HEK293T (cell line): ENCODE data around the gene HOXA10.

Experiments used
- CTCF ChIA-PET: fragments of 350-600 bp; formaldehyde crosslinking; extraction: SDS; loops from one replicate; lab custom pipeline; 2021; ENCODE audit warnings: antibody characterized with exemption, inconsistent platforms; lab: Yijun Ruan, JAX
- POLR2A ChIA-PET: fragments of 350-600 bp; formaldehyde crosslinking; extraction: SDS; loops from one replicate; lab custom pipeline; 2020; ENCODE audit warnings: antibody characterized with exemption, inconsistent platforms; lab: Yijun Ruan, JAX
- DNase-seq: peaks from one replicate; pipeline ENCODE4 v3.0.0; 2012; ENCODE audit warnings: mixed read lengths; ENCODE audit errors: extremely low spot score
- ARNT ChIP-seq: fragments of 450-650 bp; IDR thresholded peaks from 2 replicates; pipeline ENCODE4 v1.6.1; 2017; ENCODE audit warnings: mild to moderate bottlenecking
- BHLHE40 ChIP-seq: fragments of 450-650 bp; IDR thresholded peaks from 2 replicates; pipeline ENCODE4 v1.6.1; 2016; ENCODE audit warnings: mild to moderate bottlenecking, moderate library complexity, borderline replicate concordance
- CTBP1 ChIP-seq: fragments of 450-650 bp; IDR thresholded peaks from 2 replicates; pipeline ENCODE4 v1.6.1; 2016; ENCODE audit warnings: borderline replicate concordance
- ELF4 ChIP-seq: fragments of 450-650 bp; IDR thresholded peaks from 2 replicates; pipeline ENCODE4 v1.6.1; 2017; ENCODE audit warnings: antibody characterized with exemption
- FOXA1 ChIP-seq: fragments of 450-650 bp; IDR thresholded peaks from 2 replicates; pipeline ENCODE4 v1.6.1; 2016; ENCODE audit warnings: mild to moderate bottlenecking
- FOXK2 ChIP-seq: fragments of 450-650 bp; IDR thresholded peaks from 2 replicates; pipeline ENCODE4 v1.6.1; 2016; ENCODE audit warnings: mild to moderate bottlenecking
- FOXM1 ChIP-seq: fragments of 450-650 bp; IDR thresholded peaks from 2 replicates; pipeline ENCODE4 v1.6.1; 2017; ENCODE audit warnings: mild to moderate bottlenecking, borderline replicate concordance
- HDGF ChIP-seq: fragments of 450-650 bp; IDR thresholded peaks from 2 replicates; pipeline ENCODE4 v1.6.1; 2017; ENCODE audit warnings: antibody characterized with exemption, borderline replicate concordance
- L3MBTL2 ChIP-seq: fragments of 450-650 bp; conservative IDR thresholded peaks from 2 replicates; pipeline ENCODE4 v1.6.1; 2016; ENCODE audit warnings: mild to moderate bottlenecking
- LEF1 ChIP-seq: fragments of 450-650 bp; IDR thresholded peaks from 2 replicates; pipeline ENCODE4 v1.6.1; 2017; ENCODE audit warnings: mild to moderate bottlenecking, borderline replicate concordance
- NFRKB ChIP-seq: fragments of 450-650 bp; IDR thresholded peaks from 2 replicates; pipeline ENCODE4 v1.6.1; 2016; ENCODE audit warnings: mild to moderate bottlenecking, moderate library complexity
- PKNOX1 ChIP-seq: fragments of 450-650 bp; IDR thresholded peaks from 2 replicates; pipeline ENCODE4 v1.6.1; 2016
- SP1 ChIP-seq: fragments of 450-650 bp; IDR thresholded peaks from 2 replicates; pipeline ENCODE4 v1.6.1; 2017
- SUZ12 ChIP-seq: fragments of 450-650 bp; IDR thresholded peaks from 2 replicates; pipeline ENCODE4 v1.6.1; 2016; ENCODE audit warnings: mild to moderate bottlenecking
- TARDBP ChIP-seq: fragments of 450-650 bp; IDR thresholded peaks from 2 replicates; pipeline ENCODE4 v1.6.1; 2016
- ZNF384 ChIP-seq: fragments of 450-650 bp; IDR thresholded peaks from 2 replicates; pipeline ENCODE4 v1.6.1; 2016

HOXA10 gene

GRCh38 chr7:27187475-27188385 lies 13.6 kb upstream of the HOXA10 start:
- no peak for TF ChIP-seq TARDBP
- TF ChIP-seq FOXM1 = no peak
- 0 out of 2 replicates have a peak, but pooled peaks have one; percentile 4 for TF ChIP-seq ARNT
- TF ChIP-seq HDGF = no peak
- no peak for TF ChIP-seq SUZ12
- TF ChIP-seq BHLHE40 = no peak
- no peak for TF ChIP-seq NFRKB
- no peak for TF ChIP-seq ZNF384
- CTCF ChIA-PET = interaction anchor here (0.7 to 1.7 kb wide), 6 partner anchors 8 to 411 kb away, joined by 3 to 8 read pairs (median 4); partner anchors contain the start of gene HOXA13
- POLR2A ChIA-PET = interaction anchor here (0.9 to 10.3 kb wide), 9 partner anchors 8 to 419 kb away, joined by 3 to 215 read pairs (median 5); partner anchors contain the start of genes HOXA10, HOXA13, HOXA3 and HOXA7
- no peak for DNase-seq

- POLR2A ChIA-PET = interaction anchor here (0.7 to 10.3 kb wide), 13 partner anchors 8 to 420 kb away, joined by 3 to 215 read pairs (median 5); partner anchors contain the start of genes HOXA10, HOXA13, HOXA3 and HOXA7
- CTCF ChIA-PET = interaction anchor here (0.6 to 1.4 kb wide), 7 partner anchors 9 to 1313 kb away, joined by 3 to 6 read pairs (median 3); partner anchors contain the start of gene HOXA13
- TF ChIP-seq FOXK2 = no peak
- no peak for TF ChIP-seq PKNOX1
- no peak for TF ChIP-seq CTBP1
- no peak for TF ChIP-seq ELF4
- no peak for TF ChIP-seq L3MBTL2
- no peak for TF ChIP-seq HDGF
- no peak for TF ChIP-seq FOXA1
- TF ChIP-seq SP1 = no peak
- no peak for TF ChIP-seq TARDBP
- no peak for TF ChIP-seq NFRKB
- no peak for DNase-seq
Measured at GRCh38 chr7:27186668-27187474, 12.8 kb upstream of the HOXA10 start.

- POLR2A ChIA-PET = interaction anchor here (0.9 to 10.3 kb wide), 10 partner anchors 10 to 420 kb away, joined by 3 to 215 read pairs (median 6); partner anchors contain the start of genes HOXA10, HOXA13, HOXA3 and HOXA7
- TF ChIP-seq L3MBTL2 (no peak; the same call in 1 of the 2 replicates), HDGF (peak; percentile 66; the same call in 1 of the 2 replicates), TARDBP (no peak)
- CTCF ChIA-PET = interaction anchor here (0.6 to 1.4 kb wide), 4 partner anchors 9 to 36 kb away, joined by 3 to 4 read pairs (median 3); partner anchors contain the start of gene HOXA13
- no peak for DNase-seq
Measured at GRCh38 chr7:27185854-27186667, 11.9 kb upstream of the HOXA10 start.

GRCh38 chr7:27185013-27185853 lies 11.1 kb upstream of the HOXA10 start, which contains the start of gene HOXA11:
HOXA11 (minus strand) TSS chr7:27185232; CDS start chr7:27185144, 88 bp downstream.
- CTCF ChIA-PET = interaction anchor here (0.7 to 1.3 kb wide), 2 partner anchors 11 to 15 kb away, joined by 3 read pairs; partner anchors contain the start of gene HOXA13
- peak; percentile 94 for TF ChIP-seq ZNF384
- peak; percentile 57 for TF ChIP-seq PKNOX1
- TF ChIP-seq NFRKB = no peak
- TF ChIP-seq ARNT = no peak
- no peak for TF ChIP-seq LEF1
- no peak for TF ChIP-seq HDGF
- no peak for TF ChIP-seq FOXK2
- DNase-seq = peak; percentile 74
- POLR2A ChIA-PET = interaction anchor here (0.6 to 10.3 kb wide), 17 partner anchors 10 to 989 kb away, joined by 3 to 215 read pairs (median 5); partner anchors contain the start of genes CBX3, HNRNPA2B1, HOXA10 and HOXA13
